Activated CD8-positive, alpha-beta memory T cell treated with anti-CD3 and anti-CD28 coated beads for 36 hours (primary cell): ENCODE results near the gene ACKR4. TPM values are rescaled to one million over a fixed set of nuclear protein-coding genes. Genes with fewer than 3 reads are reported as not detected.
"Not testable (repeated sequence)": the region's sequence is repeated elsewhere in the genome, so short reads cannot be mapped to it uniquely, and the experiment has no call there.

Source experiments
- CTCF ChIA-PET: fragments of 350-600 bp; sonication (Branson Sonifier 250); formaldehyde crosslinking; loops from one replicate; lab custom pipeline; 2021; ENCODE audit warnings: antibody characterized with exemption; lab: Charles Lee
- POLR2A ChIA-PET: fragments of 350-600 bp; sonication (Branson Sonifier 250); formaldehyde crosslinking; loops from one replicate; lab custom pipeline; 2021; ENCODE audit warnings: antibody characterized with exemption; lab: Charles Lee
- total RNA-seq, 2 experiments: library from RNA; stranded (reverse); gene quantifications; one replicate each; pipeline ENCODE4 v1.2.3, GENCODE V29; 2021

Gene ACKR4
- total RNA-seq, 2 experiments from 2014 or later = not detected

- POLR2A ChIA-PET = no interaction called here
- CTCF ChIA-PET = no interaction called here
Measured at GRCh38 chr3:132628157-132628556, 31.1 kb downstream of the ACKR4 start.

DNA sequence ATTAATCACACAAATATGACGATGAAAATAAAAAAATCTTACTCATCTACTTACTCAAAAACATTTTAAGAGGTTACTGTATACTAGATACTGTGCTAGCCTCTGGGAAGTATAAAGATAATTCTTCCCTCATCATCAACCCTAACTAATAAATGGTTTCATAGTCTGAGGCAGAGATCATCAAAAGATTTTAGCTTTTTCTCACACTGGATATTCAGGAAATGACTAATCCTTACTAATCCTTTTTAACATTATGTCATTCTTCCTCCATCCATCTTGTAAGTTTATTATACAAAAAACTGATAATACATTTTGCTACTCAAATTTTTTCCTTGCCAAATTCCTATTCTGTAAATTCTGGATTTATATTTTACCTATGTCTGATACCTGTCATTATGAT lies 32.9 kb downstream of the ACKR4 start:
- POLR2A ChIA-PET = no interaction called here
- CTCF ChIA-PET = no interaction called here

GRCh38 chr3:132630612-132631011 lies 33.5 kb downstream of the ACKR4 start:
- ChIA-PET POLR2A (no interaction called here), CTCF (no interaction called here)

- ChIA-PET POLR2A (no interaction called here), CTCF (no interaction called here)
Measured at GRCh38 chr3:132635052-132635451, 38.0 kb downstream of the ACKR4 start.

DNA sequence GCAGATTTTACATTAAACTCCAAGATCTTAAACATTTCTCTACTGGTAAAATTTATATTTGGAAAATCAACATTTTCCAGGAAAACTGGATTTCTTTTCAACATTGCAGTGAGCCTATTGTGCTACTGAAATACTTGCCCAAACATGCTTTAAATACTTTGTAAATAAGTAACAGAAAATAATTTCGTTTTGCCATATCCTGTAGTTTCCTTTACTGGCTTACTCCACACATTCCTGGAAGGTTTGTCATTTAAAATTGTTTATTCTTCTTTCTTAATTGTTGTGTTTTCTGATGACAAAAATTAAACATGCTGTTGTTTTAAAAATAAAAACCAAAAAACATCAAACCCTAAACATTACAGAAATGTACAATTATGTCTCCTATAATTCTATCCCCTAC lies 40.5 kb downstream of the ACKR4 start:
- POLR2A ChIA-PET = no interaction called here
- CTCF ChIA-PET = no interaction called here

DNA sequence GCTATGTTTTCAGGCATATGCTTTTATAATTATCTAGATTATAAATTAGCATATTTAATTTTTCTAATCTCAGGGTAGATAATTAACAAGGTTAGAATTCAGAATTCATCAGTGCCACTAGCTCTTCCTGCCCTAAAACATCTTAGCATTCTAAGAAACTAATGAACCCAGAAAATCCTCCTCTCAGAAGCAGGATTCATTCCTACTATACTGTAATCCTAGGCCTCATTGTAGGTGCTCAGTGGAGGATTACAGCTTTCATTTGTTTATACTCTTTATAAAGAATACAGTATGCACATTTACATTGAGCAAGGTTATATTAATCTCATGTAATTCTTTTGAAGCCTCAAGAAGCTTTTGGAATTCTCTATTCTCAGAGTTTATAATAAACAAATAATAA lies 41.6 kb downstream of the ACKR4 start:
- CTCF ChIA-PET = interaction anchor here (0.9 kb wide), 1 partner anchor 104 kb away, joined by 3 read pairs; no protein-coding TSS in a partner anchor
- POLR2A ChIA-PET = no interaction called here

- CTCF ChIA-PET = interaction anchor here (1.0 to 1.9 kb wide), 4 partner anchors 16 to 107 kb away, joined by 3 to 9 read pairs (median 5); no protein-coding TSS in a partner anchor
- POLR2A ChIA-PET = not testable (repeated sequence)
Measured at GRCh38 chr3:132641427-132641826, 44.4 kb downstream of the ACKR4 start.

- CTCF ChIA-PET = interaction anchor here (1.0 to 2.2 kb wide), 7 partner anchors 15 to 108 kb away, joined by 3 to 16 read pairs (median 5); no protein-coding TSS in a partner anchor
- POLR2A ChIA-PET = no interaction called here
Measured at GRCh38 chr3:132641837-132642538, 44.9 kb downstream of the ACKR4 start.

DNA sequence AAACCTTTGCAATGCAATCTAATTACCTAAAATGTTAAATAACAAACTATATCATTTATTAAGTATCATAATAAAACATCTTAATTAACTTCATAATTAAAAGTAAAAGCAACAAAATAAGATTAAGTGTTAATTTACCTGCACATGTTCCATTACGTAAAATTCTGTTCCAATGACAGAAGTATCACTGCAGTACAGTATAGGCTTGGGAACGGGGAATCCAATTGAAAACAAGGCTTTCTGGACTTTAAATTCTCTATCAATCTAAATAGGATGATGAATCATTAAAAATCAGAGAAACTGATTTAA lies 45.4 kb downstream of the ACKR4 start:
- ChIA-PET CTCF (interaction anchor here (1.1 to 2.2 kb wide), 6 partner anchors 15 to 107 kb away, joined by 3 to 16 read pairs (median 4); no protein-coding TSS in a partner anchor), POLR2A (no interaction called here)

GRCh38 chr3:132643366-132643765 lies 46.3 kb downstream of the ACKR4 start:
- ChIA-PET POLR2A (no interaction called here), CTCF (interaction anchor here (1.1 to 2.2 kb wide), 3 partner anchors 97 to 107 kb away, joined by 3 to 16 read pairs (median 3); no protein-coding TSS in a partner anchor)

GRCh38 chr3:132645058-132645457 lies 48.0 kb downstream of the ACKR4 start:
- POLR2A ChIA-PET = no interaction called here
- CTCF ChIA-PET = interaction anchor here (1.3 kb wide), 1 partner anchor 107 kb away, joined by 4 read pairs; no protein-coding TSS in a partner anchor

DNA sequence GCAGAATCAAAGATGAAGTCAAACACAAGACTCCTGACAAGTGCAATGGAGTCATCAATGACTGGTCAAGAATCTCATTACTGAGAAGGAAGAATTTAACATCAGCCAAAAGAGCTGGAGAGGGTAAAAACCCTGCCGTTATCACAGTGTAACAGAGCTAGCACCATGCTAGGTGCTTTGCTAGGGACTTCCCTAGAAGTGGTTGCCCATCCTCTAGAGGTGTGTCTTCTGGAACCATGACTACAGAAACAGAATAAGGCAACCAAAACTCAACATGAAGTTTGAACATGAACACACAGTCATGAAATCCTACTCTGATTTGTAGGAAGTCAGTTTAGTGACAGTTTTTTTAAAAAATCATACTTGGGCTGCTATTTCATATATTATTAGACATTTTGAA lies 53.1 kb downstream of the ACKR4 start:
- POLR2A ChIA-PET = no interaction called here
- CTCF ChIA-PET = no interaction called here

Other genes starting within 250 kb of the ACKR4 start
- gene DNAJC13, start 179.8 kb upstream of the ACKR4 start, total RNA-seq = 10 to 100 TPM; 39.5 to 41.0 TPM
- gene ACAD11, start 62.5 kb downstream of the ACKR4 start, total RNA-seq = 10 to 100 TPM; 10.9 to 11.1 TPM
- 10 to 100 TPM; 60.5 to 63.8 TPM for gene UBA5, start 63.1 kb downstream of the ACKR4 start, total RNA-seq
- 10 to 100 TPM; 11.6 to 12.9 TPM for gene NPHP3, start 125.1 kb downstream of the ACKR4 start, total RNA-seq